Activated CD8-positive, alpha-beta memory T cell treated with anti-CD3 and anti-CD28 coated beads for 48 hours (primary cell): ENCODE results near the gene TCN1.
"Not testable (repeated sequence)": the region's sequence is repeated elsewhere in the genome, so short reads cannot be mapped to it uniquely, and the experiment has no call there.

Source experiments
- DNase-seq, 3 experiments: peaks; one replicate each; pipeline ENCODE4 v3.0.0-alpha.2; 2020; ENCODE audit warnings: low read depth in 2 of 3, low spot score in 2 of 3

Gene TCN1

DNA sequence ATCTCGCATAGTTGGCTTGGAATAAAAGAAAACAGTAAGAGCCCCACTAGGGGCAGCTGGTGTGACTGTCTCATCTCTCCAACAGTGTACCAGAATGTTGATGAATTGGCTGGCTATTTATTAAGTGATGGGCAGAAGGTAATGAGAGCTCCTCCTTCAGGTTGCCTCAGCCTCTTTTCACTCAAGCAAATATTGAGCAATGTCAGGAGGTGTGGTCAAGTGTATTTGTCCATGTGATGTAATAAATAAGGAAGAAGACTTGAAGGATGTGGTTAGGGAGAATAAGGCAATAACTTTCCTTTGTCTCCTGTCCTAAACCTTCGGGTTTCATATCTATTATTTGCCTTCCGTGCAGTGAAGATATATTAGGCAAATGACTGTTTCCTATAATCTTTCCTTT is at the start of gene TCN1:
Gene TCN1 (minus strand): TSS at position 91 of the 400 bp plus-strand sequence. CDS start 17 bp downstream, at position 74.
- no peak for DNase-seq

- DNase-seq, result not testable (repeated sequence)
Measured at GRCh38 chr11:59903569-59903968, 37.3 kb upstream of the TCN1 start.

DNA sequence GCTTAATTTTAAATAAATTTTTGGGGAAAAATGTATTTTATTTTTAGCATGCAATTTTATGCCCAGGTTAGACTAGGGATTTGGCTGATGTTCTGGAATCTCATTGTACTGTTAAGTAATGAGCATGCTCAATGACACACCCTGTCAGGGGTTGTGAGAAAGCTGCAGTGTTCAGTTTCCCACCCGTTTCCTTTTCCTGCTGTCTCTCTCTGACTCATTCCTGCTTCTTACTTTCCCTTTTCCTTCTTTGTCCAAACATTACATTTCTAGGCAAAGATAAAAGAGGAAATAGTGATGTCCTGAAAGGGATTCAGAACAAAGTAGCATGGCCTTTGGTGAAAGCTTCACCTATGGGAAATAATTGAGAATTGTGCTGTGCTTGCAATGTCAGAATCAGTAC is 35.0 kb upstream of the TCN1 start:
- DNase-seq, result no peak

DNA sequence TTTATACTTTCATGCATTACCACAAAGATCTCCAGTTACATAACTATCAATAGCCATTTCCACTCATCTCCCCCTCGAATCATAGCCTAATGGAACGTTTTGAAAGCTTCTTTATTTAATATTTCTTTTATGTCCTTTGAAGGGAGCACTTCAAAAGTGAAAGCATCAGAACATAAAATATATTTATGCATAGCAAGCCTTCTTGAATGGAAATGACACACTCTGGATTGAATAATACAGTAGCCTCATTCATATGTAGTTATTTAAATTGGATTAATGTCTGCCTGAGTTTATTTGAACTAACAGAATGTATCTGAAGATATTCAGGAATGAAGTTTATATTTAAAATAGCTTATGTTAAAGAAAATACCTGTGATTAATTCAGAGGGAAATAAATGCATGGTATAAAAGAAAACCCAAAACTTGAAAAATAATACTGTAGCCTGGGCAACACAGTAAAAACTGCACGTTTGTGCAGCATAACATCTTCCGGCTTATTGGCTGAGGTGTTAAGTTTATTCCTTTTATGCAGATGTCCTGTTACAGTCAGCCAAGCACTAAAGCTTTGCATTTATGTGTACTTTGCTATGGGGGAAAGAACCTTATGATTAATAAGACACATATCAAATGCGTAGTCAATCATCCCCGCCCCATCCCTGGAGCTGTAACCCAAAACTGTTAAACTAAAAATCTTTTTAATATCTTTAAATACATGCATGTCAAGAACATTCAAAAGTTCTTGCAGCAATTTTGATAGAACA is 34.3 kb upstream of the TCN1 start:
- DNase-seq, result no peak

DNA sequence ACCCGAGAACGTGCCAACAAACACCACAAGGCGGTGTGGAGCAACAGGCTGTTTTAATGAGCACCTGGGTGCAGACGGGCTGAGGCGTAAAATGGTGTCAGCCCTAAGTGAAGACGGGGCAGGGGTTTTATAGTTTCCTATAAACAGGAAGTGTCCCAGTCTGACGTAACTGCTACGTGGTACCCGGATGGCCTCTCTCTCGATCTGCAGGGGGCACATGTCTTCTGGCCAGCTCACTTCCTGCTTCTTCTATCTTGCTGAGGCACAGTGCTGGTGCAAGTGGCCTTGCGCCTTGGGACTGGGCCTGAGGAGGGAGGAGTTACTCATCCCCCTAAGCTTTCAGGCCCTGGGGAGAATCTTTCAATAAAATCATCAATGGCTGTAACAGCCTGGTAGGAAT is 33.2 kb upstream of the TCN1 start:
- no peak for DNase-seq

- no peak for DNase-seq
Measured at GRCh38 chr11:59898650-59899049, 32.4 kb upstream of the TCN1 start.

DNA sequence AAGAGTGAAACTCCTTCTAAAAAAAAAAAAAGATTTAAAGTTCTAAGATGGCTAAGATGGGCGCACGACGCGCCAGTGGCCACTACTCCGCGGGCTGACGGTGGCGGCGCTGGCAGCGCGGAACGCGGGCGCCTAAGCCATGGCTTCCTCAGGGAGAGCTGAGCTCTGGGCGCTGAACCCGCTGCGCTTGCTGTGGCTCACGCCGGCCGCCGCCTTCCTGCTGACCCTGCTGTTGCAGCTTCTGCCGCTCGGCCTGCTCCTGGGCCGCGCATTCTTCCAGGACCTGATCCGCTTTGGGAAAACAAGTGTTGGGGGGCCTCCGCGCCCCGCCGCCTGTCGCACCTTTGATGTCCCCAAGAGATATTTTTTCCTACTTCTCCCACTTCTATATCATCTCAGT is 31.8 kb upstream of the TCN1 start:
- no peak for DNase-seq

GRCh38 chr11:59894616-59895015 is 28.3 kb upstream of the TCN1 start:
- DNase-seq, result no peak

DNA sequence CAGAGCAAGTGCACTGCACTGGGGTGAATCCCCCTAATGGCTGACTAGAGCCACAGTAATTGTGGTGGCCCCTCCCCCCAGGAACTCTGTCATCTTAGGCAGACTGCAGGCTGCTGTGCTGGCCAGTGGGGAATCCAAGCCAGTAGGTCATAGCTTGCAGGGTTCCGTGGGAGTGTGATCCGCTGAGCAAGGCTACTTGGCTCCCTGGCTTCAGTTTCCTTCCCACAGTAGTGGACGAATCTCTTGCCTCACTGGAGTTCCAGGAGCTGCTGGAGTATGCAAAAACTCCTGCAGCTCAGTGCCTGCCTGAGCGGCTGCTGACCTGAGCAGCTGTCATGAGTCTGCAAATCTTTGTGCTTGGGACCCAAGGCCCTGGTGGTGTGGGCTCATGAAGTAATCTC is 25.5 kb upstream of the TCN1 start:
- DNase-seq, result no peak

- not testable (repeated sequence) for DNase-seq
Measured at GRCh38 chr11:59887156-59887555, 20.9 kb upstream of the TCN1 start.

- no peak for DNase-seq
Measured at GRCh38 chr11:59883597-59883996, 17.3 kb upstream of the TCN1 start.

GRCh38 chr11:59879567-59879966 is 13.3 kb upstream of the TCN1 start:
- DNase-seq, result no peak

- no peak for DNase-seq
Measured at GRCh38 chr11:59878575-59878974, 12.3 kb upstream of the TCN1 start, which contains the start of gene OOSP3. Gene OOSP3 (plus strand): TSS chr11:59878782. CDS start chr11:59878809, 27 bp downstream.

GRCh38 chr11:59877784-59878183 is 11.5 kb upstream of the TCN1 start:
- no peak for DNase-seq

DNA sequence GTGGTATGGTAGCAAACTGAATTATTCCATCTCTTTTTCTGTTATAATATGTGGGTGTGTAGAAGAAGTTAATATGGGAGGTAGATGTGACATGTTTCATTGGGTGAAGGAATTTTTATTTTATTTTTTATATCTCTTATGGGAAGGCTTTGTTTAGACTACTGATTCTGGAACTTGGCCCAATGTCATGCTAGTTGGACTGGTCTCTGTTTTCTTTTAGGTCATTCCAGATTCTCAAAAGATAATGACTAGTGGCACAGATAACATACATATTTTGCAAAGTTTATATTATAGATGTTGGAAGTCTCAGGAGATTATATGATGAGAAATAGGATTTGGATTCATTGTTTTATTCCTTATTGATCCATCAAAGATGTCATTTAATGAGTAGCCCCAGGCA is 11.0 kb upstream of the TCN1 start:
- DNase-seq, result no peak

DNA sequence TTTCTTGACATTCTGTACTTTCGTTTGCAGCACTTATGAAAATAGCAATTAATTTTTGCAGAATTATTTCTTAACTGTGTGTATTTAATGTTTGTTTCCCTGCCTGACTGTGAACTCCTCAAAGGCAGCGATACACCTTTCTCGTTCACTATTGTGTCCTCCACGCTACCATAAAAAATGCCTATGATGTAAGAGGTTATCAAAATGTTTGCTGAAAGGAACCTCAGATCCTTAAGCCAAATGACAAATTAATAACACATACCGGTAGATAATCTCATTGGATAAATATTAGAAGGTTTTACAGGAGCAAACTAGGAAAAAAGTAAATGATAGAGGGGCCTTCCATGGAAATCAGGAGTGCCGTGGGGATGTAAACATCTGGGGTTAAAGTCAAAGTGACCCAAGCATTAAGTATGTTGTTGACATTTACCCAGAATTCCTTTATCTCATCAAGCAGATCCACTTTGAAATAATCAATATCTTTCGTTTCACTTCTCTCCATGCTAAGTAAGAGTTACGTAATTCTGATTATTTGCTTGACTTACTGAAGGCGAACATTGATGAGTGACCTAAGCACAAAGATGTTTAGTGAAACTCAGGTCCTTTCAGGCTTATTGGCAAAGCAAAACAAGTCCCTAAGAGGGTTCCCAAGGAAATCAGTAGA is 9.7 kb upstream of the TCN1 start:
- DNase-seq, result no peak

DNA sequence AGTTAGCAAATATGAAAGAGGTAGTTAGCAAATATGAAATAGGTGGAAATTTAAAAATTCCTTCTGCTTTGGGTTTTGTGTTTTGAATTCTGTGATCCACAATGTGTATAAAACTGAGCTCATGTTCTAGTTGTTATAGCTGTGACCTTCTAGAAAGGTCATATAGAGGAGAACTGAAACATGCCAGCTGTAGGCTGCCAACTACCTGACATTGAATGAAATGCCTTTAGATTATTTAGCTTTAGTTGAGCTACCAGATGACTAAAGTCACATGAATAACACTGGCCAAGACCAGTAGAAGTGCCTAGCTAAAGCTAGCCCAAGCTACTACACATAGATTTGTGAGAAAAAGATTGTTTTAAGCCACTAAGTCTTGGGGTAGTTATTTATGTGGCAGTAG is 5.8 kb upstream of the TCN1 start:
- no peak for DNase-seq

- DNase-seq, result no peak
Measured at GRCh38 chr11:59867946-59868345, 1.7 kb upstream of the TCN1 start.

GRCh38 chr11:59866836-59867235 is 549 bp upstream of the TCN1 start:
- no peak for DNase-seq

DNA sequence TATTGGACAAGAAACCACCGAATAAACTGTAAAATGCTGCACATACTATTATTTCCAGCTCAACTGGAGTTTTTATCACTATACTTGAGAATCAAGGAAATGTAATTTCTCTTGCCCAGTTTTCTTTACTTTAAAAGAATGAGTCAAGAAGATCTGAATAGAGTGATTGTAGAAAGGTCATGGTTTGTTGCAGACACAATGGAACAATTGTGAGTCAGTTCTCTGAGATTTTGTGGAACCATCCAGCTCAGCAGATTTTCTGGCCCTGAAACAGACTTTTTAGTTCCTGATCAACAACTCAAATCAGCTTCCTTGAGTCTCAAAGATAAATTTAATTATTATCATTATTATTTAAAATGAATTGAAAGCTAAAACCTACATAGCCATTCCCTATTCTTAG is 1.3 kb downstream of the TCN1 start:
- DNase-seq, result no peak

DNA sequence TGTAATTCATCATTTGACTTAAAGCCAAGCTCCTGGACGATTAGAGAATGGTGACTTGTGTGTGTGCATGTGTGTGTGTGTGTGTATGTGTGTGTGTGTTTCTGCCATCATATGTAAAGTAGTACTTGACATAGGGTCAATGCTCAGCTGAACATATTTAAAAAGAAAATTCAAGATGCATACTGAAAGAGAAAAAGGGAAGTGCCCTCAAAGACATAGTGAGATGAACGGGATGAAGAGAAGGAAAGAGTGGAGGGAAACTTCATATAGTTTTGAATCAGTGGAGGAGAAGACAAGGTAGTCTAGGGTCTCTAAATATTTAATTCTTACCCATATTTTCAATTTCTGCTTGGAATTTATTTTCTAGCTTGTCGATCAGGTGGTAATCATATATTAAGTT is 4.0 kb downstream of the TCN1 start:
- no peak for DNase-seq

DNA sequence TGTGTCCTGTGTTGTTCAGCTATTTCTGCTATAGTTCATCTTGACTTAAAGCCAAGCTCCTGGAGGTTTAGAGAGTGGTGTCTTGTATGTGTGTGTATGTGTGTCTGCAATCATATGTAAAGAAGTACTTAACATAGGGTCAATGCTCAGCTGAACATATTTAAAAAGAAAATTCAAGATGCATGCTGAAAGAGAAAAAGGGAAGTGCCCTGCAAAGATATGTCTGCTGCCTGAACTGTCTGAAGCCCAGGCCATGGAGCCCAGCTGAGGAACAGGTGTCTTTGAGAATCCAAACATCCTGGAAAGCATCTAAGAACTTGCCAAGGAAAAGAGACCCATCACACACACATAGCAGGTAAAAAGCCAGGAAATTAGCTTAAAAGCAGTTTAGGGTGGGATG is 6.6 kb downstream of the TCN1 start:
- no peak for DNase-seq
